Testis (tissue), 3 donors: ENCODE measurements around the gene CPZ. TPM values are rescaled to one million over a fixed set of nuclear protein-coding genes. Genes with fewer than 3 reads are reported as not detected.

Experiments used
- DNase-seq: peaks from one replicate; pipeline ENCODE4 v3.0.0-alpha.2; 2019
- H3K27ac ChIP-seq, 2 donors: fragments of 200-600 bp; sonication (generic); one replicate each; pipeline ENCODE4 v1.5.1; 2019
- H3K27me3 ChIP-seq: fragments of 200-600 bp; sonication (generic); one replicate; pipeline ENCODE4 v1.5.1; 2019
- H3K36me3 ChIP-seq: fragments of 200-600 bp; sonication (generic); one replicate; pipeline ENCODE4 v1.5.1; 2017; ENCODE audit warnings: low read depth; ENCODE audit errors: missing control alignments
- H3K4me1 ChIP-seq: fragments of 200-600 bp; sonication (generic); one replicate; pipeline ENCODE4 v1.5.1; 2019
- H3K4me3 ChIP-seq, 2 donors: fragments of 200-600 bp; sonication (generic); one replicate each; pipeline ENCODE4 v1.5.1; 2017 to 2019
- H3K9me3 ChIP-seq: fragments of 200-600 bp; sonication (generic); one replicate; pipeline ENCODE4 v1.5.1; 2017
- POLR2A ChIP-seq: fragments of 450-650 bp; IDR thresholded peaks from one replicate; pipeline ENCODE4 v1.6.1; 2017; ENCODE audit warnings: antibody characterized with exemption, mild to moderate bottlenecking, moderate library complexity
- WGBS, 2 donors: methylation state at CpG; one replicate each; pipeline ENCODE4 v1.1.5; 2018; 5-methylcytosine and 5-hydroxymethylcytosine counted together
- intact Hi-C: fragments of 100-400 bp; cut with DNase I; formaldehyde crosslinking; loops from one replicate; pipeline ENCODE4 v1.15.1; 2023; ENCODE audit warnings: low total_unique reads
- polyA plus RNA-seq: library from polyadenylated mRNA; stranded (reverse); fragments of 350-450 nt; fragmentation: Illumina TruSeq; extraction: RNeasy Lipid Tissue Mini Kit (QIAGEN cat#74804); gene quantifications from one replicate; pipeline ENCODE4 v1.2.3, GENCODE V29; 2014; ENCODE audit warnings: low read depth, low replicate concordance; ENCODE audit not compliant: insufficient read depth
- total RNA-seq, 2 donors: library from RNA; depleted of rRNA; stranded (reverse); fragments of >200 nt; gene quantifications; one replicate each; pipeline ENCODE4 v1.2.3, GENCODE V29; 2016
- TF ChIP-seq, protein P1 (sequence below), 3 experiments: fragments of 450-650 bp in 2 of 3; fragments of 200-600 bp in 1 of 3; sonication (generic) in 1 of 3; IDR thresholded peaks; one replicate each; pipeline ENCODE4 v1.5.1; 2016 to 2019; ENCODE audit warnings: antibody characterized with exemption in 3 of 3, mild to moderate bottlenecking in 2 of 3, moderate library complexity in 1 of 3

The CPZ gene
- total and polyA plus RNA-seq, 3 donors from 2014 or later: 2.0 to 21.9 (median 10.2) TPM

DNA sequence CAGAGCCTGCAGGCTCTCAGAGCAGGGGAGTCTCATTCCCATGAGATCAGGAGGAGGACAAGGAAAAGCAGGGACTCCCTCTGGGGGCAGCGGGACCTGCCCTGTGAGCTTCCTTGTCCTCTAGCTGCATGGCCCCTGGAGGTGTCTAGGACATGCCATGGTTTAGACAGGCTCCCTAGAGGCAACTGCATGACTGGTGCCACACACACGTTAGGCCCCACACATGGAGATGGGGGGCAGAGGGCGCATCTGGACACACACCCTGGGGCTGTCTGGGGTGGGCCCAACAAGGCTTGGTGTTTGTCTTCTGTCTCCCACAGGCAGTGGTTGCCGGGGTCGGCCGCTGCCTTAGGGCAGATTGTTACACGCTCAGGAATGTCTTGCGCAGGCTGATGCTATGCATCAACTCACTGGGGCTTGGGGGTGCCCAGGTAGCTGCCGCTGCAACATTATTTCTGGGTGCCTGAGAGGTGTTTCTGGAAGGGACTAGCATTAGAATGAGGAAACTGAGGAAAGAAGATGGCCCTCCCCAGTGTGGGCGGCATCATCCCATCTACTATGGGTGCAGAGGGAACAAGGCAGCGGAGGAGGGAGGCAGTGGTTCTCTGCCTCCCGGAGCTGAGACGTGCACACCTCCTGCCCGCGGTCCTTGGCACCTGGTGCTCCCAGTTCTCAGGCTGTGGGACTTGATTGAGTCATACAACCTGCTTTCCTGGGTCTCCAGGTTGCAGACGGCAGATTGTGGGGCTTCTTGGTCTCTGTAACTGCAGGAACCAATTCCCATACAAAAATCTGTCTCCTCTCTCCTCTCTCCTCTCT lies 44.4 kb upstream of the CPZ start:
- intact Hi-C loops: no loop called here
- H3K4me3 ChIP-seq: no peak overlapping the region
- no peak overlapping the region for H3K27ac ChIP-seq
- TF ChIP-seq, protein P1, sequence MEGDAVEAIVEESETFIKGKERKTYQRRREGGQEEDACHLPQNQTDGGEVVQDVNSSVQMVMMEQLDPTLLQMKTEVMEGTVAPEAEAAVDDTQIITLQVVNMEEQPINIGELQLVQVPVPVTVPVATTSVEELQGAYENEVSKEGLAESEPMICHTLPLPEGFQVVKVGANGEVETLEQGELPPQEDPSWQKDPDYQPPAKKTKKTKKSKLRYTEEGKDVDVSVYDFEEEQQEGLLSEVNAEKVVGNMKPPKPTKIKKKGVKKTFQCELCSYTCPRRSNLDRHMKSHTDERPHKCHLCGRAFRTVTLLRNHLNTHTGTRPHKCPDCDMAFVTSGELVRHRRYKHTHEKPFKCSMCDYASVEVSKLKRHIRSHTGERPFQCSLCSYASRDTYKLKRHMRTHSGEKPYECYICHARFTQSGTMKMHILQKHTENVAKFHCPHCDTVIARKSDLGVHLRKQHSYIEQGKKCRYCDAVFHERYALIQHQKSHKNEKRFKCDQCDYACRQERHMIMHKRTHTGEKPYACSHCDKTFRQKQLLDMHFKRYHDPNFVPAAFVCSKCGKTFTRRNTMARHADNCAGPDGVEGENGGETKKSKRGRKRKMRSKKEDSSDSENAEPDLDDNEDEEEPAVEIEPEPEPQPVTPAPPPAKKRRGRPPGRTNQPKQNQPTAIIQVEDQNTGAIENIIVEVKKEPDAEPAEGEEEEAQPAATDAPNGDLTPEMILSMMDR (IDR thresholded peaks at IDR 0.05): no peak
- no peak for TF ChIP-seq POLR2A
- no peaks in the 10 kb centered on the region for H3K27me3 ChIP-seq
- WGBS, 2 donors: 86 to 90% methylated on average over 5 to 16 of the region's 16 CpGs
- no peak for DNase-seq
- no peaks in the 10 kb centered on the region for H3K4me1 ChIP-seq
- H3K36me3 ChIP-seq: no peaks in the 10 kb centered on the region
- H3K9me3 ChIP-seq: no peaks in the 10 kb centered on the region

GRCh38 chr4:8548731-8549351 lies 43.7 kb upstream of the CPZ start:
- Histone ChIP-seq H3K27ac (no peak overlapping the region), H3K9me3 (no peaks in the 10 kb centered on the region), H3K4me1 (no peaks in the 10 kb centered on the region), H3K27me3 (no peaks in the 10 kb centered on the region), H3K4me3 (no peak overlapping the region), H3K36me3 (no peaks in the 10 kb centered on the region)
- WGBS, 2 donors: 86 to 91% methylated on average over 14 of the region's 14 CpGs
- TF ChIP-seq POLR2A: no peak
- TF ChIP-seq, protein P1 (IDR thresholded peaks at IDR 0.05): no peak
- intact Hi-C loops: no loop called here
- no peak for DNase-seq

GRCh38 chr4:8549352-8549931 lies 43.1 kb upstream of the CPZ start:
- intact Hi-C loops: no loop called here
- H3K27ac ChIP-seq: no peak overlapping the region
- no peaks in the 10 kb centered on the region for H3K9me3 ChIP-seq
- no peak overlapping the region for H3K4me3 ChIP-seq
- TF ChIP-seq POLR2A: no peak
- TF ChIP-seq, protein P1 (IDR thresholded peaks at IDR 0.05): no peak
- no peaks in the 10 kb centered on the region for H3K36me3 ChIP-seq
- H3K4me1 ChIP-seq: no peaks in the 10 kb centered on the region
- H3K27me3 ChIP-seq: no peaks in the 10 kb centered on the region
- DNase-seq: no peak
- 63 to 90% methylated on average over 2 to 11 of the region's 11 CpGs for WGBS, 2 donors

DNA sequence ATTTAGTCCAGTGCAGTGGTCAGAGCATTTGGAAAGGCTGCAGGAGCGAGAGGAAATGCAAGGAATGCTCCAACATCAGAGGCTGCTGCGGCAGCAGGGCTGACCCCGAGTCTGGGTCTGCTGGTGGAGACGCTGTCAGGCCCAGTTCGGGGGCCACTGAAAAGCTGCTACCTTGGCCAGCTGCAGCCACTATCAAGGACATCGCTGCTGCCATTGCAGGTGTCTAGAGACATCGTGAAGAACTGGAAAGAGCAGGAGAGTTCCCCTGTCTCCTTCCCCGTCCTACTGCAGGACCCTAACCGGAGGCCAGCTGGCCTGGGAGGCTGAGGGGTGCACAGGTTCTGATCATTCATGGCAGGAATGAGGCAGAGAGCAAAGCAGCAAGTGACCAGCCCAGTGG lies 41.9 kb upstream of the CPZ start:
- TF ChIP-seq, protein P1 (IDR thresholded peaks at IDR 0.05): no peak
- no peak for TF ChIP-seq POLR2A
- no peaks in the 10 kb centered on the region for H3K36me3 ChIP-seq
- DNase-seq: no peak

More for the DNA sequence above, 41.9 kb upstream of the CPZ start:
- no peak overlapping the region for H3K27ac ChIP-seq
- H3K4me1 ChIP-seq: no peaks in the 10 kb centered on the region
- no peaks in the 10 kb centered on the region for H3K27me3 ChIP-seq
- H3K9me3 ChIP-seq: no peaks in the 10 kb centered on the region
- WGBS, 2 donors: 83% methylated on average over 7 to 9 of the region's 9 CpGs
- no peak overlapping the region for H3K4me3 ChIP-seq
- intact Hi-C loops: no loop called here
